HepG2 (cell line): ENCODE results near the gene CCDC177. TPM values are rescaled to one million over a fixed set of nuclear protein-coding genes. Genes with fewer than 3 reads are reported as not detected.

Source experiments
- CBFB ChIP-seq: sonication (generic); formaldehyde crosslinking; IDR thresholded peaks from 2 replicates; pipeline ENCODE4 v1.4.0; 2020; ENCODE audit warnings: missing genetic modification reagents
- GABPB1 ChIP-seq: IDR thresholded peaks from 2 replicates; pipeline ENCODE4 v1.6.1; 2016; ENCODE audit warnings: mild to moderate bottlenecking, missing genetic modification reagents, moderate library complexity, missing compliant biosample characterization
- GPN1 ChIP-seq: sonication (generic); formaldehyde crosslinking; IDR thresholded peaks from 2 replicates; pipeline ENCODE4 v1.5.1; 2020; ENCODE audit warnings: missing genetic modification reagents, borderline replicate concordance
- JDP2 ChIP-seq: sonication (generic); formaldehyde crosslinking; IDR thresholded peaks from 2 replicates; pipeline ENCODE4 v1.8.1; 2022; ENCODE audit warnings: missing genetic modification reagents, borderline replicate concordance
- NR2F2 ChIP-seq: IDR thresholded peaks from 2 replicates; pipeline ENCODE4 v1.6.1; 2012; ENCODE audit warnings: low read depth, inconsistent platforms, borderline replicate concordance
- NRL ChIP-seq: sonication (generic); formaldehyde crosslinking; IDR thresholded peaks from 2 replicates; pipeline ENCODE4 v1.5.0; 2020; ENCODE audit warnings: missing genetic modification reagents, mild to moderate bottlenecking, moderate library complexity, borderline replicate concordance
- POLR2A ChIP-seq, 2 experiments: IDR thresholded peaks; 2 replicates each; pipeline ENCODE4 v1.6.1; 2011; ENCODE audit warnings: low read depth in 2 of 2, low read length in 2 of 2, mild to moderate bottlenecking in 1 of 2, moderate library complexity in 1 of 2; ENCODE audit not compliant: insufficient read depth in 1 of 2
- PREB ChIP-seq: sonication (generic); formaldehyde crosslinking; IDR thresholded peaks from 2 replicates; pipeline ENCODE4 v1.4.0; 2020; ENCODE audit warnings: missing genetic modification reagents
- RBFOX2 ChIP-seq: fragments of 200-400 bp; formaldehyde crosslinking; IDR thresholded peaks from 2 replicates; pipeline ENCODE4 v1.6.1; 2017; ENCODE audit warnings: low read depth, mild to moderate bottlenecking, low read length
- SRY ChIP-seq: sonication (generic); formaldehyde crosslinking; IDR thresholded peaks from 2 replicates; pipeline ENCODE4 v1.8.0; 2022; ENCODE audit warnings: mild to moderate bottlenecking, missing genetic modification reagents
- TAF15 ChIP-seq: fragments of 200-400 bp; formaldehyde crosslinking; IDR thresholded peaks from one replicate; pipeline ENCODE4 v1.6.1; 2018; ENCODE audit warnings: mild to moderate bottlenecking, low read depth, low read length; ENCODE audit not compliant: poor library complexity, severe bottlenecking
- TARDBP ChIP-seq: sonication (generic); formaldehyde crosslinking; IDR thresholded peaks from 2 replicates; pipeline ENCODE4 v1.8.0; 2022; ENCODE audit warnings: mild to moderate bottlenecking, missing genetic modification reagents
- ZBTB38 ChIP-seq: sonication (generic); formaldehyde crosslinking; IDR thresholded peaks from 2 replicates; pipeline ENCODE4 v1.5.1; 2020; ENCODE audit warnings: mild to moderate bottlenecking, missing genetic modification reagents
- ZKSCAN5 ChIP-seq: sonication (generic); formaldehyde crosslinking; IDR thresholded peaks from 2 replicates; pipeline ENCODE4 v1.5.1; 2020; ENCODE audit warnings: mild to moderate bottlenecking, missing genetic modification reagents
- ZNF570 ChIP-seq: sonication (generic); formaldehyde crosslinking; IDR thresholded peaks from 2 replicates; pipeline ENCODE4 v1.4.0; 2020; ENCODE audit warnings: mild to moderate bottlenecking, missing genetic modification reagents, borderline replicate concordance
- ZNF598 ChIP-seq: sonication (generic); formaldehyde crosslinking; IDR thresholded peaks from 2 replicates; pipeline ENCODE4 v1.5.1; 2020; ENCODE audit warnings: mild to moderate bottlenecking, missing genetic modification reagents, borderline replicate concordance
- ZNF761 ChIP-seq: sonication (generic); formaldehyde crosslinking; conservative IDR thresholded peaks from 2 replicates; pipeline ENCODE4 v1.4.0; 2020; ENCODE audit warnings: mild to moderate bottlenecking, missing genetic modification reagents
- ZSCAN12 ChIP-seq: sonication (generic); formaldehyde crosslinking; IDR thresholded peaks from 2 replicates; pipeline ENCODE4 v1.9.0; 2021; ENCODE audit warnings: mild to moderate bottlenecking, missing genetic modification reagents
- polyA plus RNA-seq, 8 experiments: library from polyadenylated mRNA; depleted of rRNA in 3 of 8; stranded (reverse) in 7 of 8; unstranded in 1 of 8; fragments of >200 nt; fragmentation: Illumina TruSeq in 4 of 8; extraction: Trizol in 4 of 8; gene quantifications; 2 replicates each; pipeline versions ENCODE4 v1.2.1 to v1.2.3, GENCODE V29; 2011 to 2016; ENCODE audit warnings: low read depth in 4 of 8, missing spikeins in 1 of 8, mixed read lengths in 1 of 8; ENCODE audit not compliant: insufficient read depth in 1 of 8
- total RNA-seq, 5 experiments: library from RNA; depleted of rRNA; stranded (reverse); fragments of >200 nt; fragmentation: Illumina TruSeq; extraction: Trizol; gene quantifications; 2 replicates each; pipeline ENCODE4 v1.2.3, GENCODE V29; 2016; ENCODE audit warnings: low read depth in 1 of 5
- TF ChIP-seq, protein P1 (sequence below): sonication (generic); formaldehyde crosslinking; IDR thresholded peaks from 2 replicates; pipeline ENCODE4 v1.4.0; 2020; ENCODE audit warnings: mild to moderate bottlenecking, missing genetic modification reagents
- TF ChIP-seq, protein P2 (sequence below): sonication (generic); formaldehyde crosslinking; IDR thresholded peaks from 2 replicates; pipeline ENCODE4 v1.4.0; 2020; ENCODE audit warnings: missing genetic modification reagents

Gene CCDC177
- total and polyA plus RNA-seq, 2 of the 13 experiments (the other 11 are each of a cell fraction or from before 2014, with no cell fraction given): not detected

- TF ChIP-seq, protein P1, sequence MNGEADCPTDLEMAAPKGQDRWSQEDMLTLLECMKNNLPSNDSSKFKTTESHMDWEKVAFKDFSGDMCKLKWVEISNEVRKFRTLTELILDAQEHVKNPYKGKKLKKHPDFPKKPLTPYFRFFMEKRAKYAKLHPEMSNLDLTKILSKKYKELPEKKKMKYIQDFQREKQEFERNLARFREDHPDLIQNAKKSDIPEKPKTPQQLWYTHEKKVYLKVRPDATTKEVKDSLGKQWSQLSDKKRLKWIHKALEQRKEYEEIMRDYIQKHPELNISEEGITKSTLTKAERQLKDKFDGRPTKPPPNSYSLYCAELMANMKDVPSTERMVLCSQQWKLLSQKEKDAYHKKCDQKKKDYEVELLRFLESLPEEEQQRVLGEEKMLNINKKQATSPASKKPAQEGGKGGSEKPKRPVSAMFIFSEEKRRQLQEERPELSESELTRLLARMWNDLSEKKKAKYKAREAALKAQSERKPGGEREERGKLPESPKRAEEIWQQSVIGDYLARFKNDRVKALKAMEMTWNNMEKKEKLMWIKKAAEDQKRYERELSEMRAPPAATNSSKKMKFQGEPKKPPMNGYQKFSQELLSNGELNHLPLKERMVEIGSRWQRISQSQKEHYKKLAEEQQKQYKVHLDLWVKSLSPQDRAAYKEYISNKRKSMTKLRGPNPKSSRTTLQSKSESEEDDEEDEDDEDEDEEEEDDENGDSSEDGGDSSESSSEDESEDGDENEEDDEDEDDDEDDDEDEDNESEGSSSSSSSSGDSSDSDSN: peak; percentile 80; the same call in 1 of the 2 replicates
- TF ChIP-seq POLR2A (IDR thresholded peaks at IDR 0.05; ENCODE audit: insufficient read depth in 1 of 2, low read depth in 2 of 2, low read length in 2 of 2) (peak in 1 of 2 experiments; percentile 60; a peak in 1 of 4 replicates), ZBTB38 (CRISPR knock-in tag) (no peak), ZKSCAN5 (CRISPR knock-in tag) (no peak), GABPB1 (CRISPR knock-in tag) (peak; percentile 38; the same call in 1 of the 2 replicates), NRL (CRISPR knock-in tag) (no peak), ZNF570 (CRISPR knock-in tag) (no peak), GPN1 (CRISPR knock-in tag) (no peak), SRY (CRISPR knock-in tag) (no peak), RBFOX2 (0 out of 2 replicates have a peak, but pooled peaks have one; percentile 42), TAF15 (no peak), TARDBP (CRISPR knock-in tag) (0 out of 2 replicates have a peak, but pooled peaks have one; percentile 45), ZNF761 (CRISPR knock-in tag) (peak; percentile 17; the same call in 1 of the 2 replicates), ZSCAN12 (no peak), CBFB (CRISPR knock-in tag) (no peak), ZNF598 (no peak), JDP2 (no peak), NR2F2 (no peak), PREB (CRISPR knock-in tag) (no peak)
- TF ChIP-seq, protein P2, sequence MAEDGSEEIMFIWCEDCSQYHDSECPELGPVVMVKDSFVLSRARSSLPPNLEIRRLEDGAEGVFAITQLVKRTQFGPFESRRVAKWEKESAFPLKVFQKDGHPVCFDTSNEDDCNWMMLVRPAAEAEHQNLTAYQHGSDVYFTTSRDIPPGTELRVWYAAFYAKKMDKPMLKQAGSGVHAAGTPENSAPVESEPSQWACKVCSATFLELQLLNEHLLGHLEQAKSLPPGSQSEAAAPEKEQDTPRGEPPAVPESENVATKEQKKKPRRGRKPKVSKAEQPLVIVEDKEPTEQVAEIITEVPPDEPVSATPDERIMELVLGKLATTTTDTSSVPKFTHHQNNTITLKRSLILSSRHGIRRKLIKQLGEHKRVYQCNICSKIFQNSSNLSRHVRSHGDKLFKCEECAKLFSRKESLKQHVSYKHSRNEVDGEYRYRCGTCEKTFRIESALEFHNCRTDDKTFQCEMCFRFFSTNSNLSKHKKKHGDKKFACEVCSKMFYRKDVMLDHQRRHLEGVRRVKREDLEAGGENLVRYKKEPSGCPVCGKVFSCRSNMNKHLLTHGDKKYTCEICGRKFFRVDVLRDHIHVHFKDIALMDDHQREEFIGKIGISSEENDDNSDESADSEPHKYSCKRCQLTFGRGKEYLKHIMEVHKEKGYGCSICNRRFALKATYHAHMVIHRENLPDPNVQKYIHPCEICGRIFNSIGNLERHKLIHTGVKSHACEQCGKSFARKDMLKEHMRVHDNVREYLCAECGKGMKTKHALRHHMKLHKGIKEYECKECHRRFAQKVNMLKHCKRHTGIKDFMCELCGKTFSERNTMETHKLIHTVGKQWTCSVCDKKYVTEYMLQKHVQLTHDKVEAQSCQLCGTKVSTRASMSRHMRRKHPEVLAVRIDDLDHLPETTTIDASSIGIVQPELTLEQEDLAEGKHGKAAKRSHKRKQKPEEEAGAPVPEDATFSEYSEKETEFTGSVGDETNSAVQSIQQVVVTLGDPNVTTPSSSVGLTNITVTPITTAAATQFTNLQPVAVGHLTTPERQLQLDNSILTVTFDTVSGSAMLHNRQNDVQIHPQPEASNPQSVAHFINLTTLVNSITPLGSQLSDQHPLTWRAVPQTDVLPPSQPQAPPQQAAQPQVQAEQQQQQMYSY (CRISPR knock-in tag): no peak
Measured at GRCh38 chr14:69611172-69612013, 36.7 kb upstream of the CCDC177 start, which contains the start of gene SUSD6 (continued).
